ENCODE data around the gene TATDN2.

Gene TATDN2

DNA sequence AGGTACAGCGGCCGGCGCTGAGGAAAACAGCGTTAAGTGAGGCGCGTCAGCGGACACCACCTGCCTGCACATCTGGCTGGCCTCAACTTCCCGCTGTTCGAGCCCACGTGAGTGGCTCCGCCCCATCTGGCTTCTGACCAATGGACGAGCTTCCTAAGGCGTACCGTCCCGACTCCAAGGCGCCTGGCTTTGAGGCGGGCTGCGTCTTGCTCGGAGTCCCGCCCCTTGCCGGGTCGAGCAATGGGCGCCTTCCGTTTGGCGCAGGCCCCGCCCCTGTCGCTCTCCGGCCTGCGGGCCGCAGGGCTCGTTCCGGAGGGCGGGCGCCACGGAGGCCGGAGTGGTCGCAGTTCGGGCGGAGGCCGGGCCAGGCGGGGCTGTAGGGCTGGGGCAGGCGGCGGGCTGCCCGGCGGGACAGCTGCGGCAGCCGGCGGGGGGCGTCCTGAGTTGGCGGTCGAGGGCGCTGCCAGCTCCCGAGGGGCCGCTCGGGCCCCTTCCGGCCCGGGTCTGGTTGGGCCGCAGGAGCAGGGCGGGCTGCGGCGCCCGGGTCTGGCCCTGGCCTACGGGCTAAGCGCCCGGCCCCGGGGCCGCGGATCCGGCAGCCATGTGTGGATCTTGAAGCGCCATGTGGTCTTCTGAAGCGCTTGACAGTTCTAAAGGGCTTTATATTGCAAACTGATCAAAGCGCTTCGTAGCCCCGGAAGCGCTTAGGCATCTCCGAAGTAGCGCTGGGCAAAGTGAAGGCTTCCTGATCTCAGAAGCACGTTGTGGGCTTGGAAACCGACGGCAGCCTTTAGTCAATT, at the start of gene TATDN2:
TSS of gene TATDN2 (plus strand) at position 276 of the 800 bp plus-strand sequence. CDS start 742 bp downstream, outside the sequence.
- DNase-seq: peak; percentile 88

GRCh38 chr3:10198761-10199649, 49.3 kb upstream of the TATDN2 start:
- DNase-seq: no peak

- no peak for DNase-seq
Measured at GRCh38 chr3:10204921-10205320, 43.3 kb upstream of the TATDN2 start.

DNA sequence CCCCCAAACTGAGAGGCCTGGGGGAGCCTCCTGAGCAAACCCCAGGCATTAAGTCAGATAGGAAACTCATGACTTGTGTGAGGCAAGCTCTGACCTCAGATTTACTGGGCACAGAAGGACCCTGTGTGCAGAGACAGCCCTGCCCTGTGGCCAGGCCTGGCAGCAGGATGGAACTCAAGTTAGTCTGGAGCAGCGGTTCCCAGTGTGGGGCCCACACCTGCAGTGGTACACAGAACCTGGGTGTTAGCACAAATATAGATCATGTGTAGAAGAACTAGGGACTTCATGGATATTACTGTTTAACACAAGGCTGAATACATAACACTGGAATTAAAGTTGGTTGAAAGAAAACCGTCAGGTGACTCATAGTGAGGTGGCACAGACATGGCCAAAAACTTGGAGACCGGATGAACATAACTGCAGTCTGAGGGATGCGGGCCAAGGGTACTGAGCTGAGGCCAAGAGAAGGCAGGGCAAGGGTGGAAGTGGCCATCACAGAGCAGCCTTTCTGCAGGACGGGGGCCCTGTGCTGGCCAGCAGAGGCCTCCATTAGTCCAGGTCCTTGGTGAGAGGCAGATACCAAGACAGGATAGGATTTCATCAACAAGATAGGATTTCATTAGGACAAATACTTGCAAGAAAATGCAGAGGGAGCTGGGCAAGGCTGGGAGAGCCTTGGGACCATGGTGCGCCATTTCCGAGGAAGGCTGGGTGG, 42.7 kb upstream of the TATDN2 start:
- no peak for DNase-seq

DNA sequence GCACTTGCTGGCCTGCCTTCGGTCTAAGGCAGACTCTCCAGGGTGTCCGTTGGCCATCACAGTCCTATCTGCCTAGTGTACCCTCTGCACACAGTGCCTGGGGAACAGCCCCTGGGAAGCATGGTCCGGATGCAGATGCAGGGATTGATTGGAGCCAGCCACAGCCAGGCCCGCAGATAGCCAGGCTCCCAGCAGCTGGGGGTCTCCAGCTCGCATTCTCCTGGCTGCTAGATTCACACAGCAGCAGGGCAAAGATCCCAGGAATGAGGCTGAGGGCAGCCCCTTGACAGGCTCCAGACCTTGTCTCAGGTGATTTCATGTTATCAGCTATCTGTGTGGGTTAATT, 42.1 kb upstream of the TATDN2 start:
- no peak for DNase-seq

DNA sequence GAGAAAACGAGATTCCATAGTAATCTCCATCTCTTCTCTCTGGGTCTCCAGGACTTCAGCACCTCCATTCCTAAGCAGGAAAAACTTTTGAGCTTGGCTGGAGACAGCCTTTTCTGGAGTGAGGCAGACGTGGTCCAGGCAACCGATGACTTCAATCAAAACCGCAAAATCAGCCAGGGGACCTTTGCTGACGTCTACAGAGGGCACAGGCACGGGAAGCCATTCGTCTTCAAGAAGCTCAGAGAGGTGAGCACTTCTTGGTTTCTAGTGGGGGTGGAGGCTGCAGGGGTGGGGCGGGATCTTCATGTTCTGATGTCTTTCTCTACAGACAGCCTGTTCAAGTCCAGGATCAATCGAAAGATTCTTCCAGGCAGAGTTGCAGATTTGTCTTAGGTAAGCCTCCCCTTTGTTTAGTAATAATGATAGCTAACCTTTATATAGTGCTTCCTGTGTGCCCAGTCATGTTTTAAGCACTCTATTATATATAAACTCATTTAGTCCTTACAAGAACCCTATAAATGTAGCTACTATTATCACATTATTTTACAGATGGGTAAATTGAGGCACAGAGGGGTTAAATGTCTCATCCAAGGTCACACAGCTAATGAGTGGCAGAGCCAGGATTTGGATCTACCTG, 35.0 kb upstream of the TATDN2 start:
- DNase-seq: no peak

DNA sequence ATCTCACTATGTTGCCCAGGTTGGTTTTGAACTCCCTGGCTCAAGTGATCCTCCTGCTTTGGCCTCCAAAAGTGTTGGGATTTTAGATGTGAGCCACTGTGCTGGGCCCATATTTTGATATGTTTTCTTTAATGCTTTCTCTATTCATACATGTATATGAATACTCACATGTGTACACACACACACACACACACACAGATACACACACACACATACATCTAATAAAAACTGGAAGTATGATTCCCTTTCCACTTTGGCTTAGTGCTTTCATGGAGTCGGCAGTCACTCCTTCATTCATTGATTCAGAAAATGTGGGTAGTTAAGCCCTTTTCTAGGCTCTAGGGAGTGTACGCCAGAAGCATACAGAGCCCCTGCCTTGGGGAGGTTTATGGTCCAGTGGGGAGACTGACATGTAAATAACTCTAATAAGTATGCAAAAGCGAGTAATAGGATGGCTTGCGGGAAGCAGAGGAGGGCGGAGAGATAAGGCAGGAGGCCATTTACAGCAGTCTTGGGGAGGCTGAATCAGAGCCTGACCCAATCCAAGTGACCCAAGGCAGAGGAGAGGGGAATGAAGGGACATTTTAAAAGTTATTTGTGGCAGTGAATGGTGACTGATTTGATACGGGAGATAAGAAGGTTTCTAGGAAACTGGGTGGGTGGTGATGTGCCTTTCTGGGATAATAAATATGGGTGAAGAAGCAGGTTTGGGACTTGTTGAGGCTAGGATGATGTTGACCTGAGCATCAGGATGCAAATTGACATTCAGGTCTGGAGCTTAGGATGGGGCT, 32.5 kb upstream of the TATDN2 start:
- DNase-seq: no peak

- no peak for DNase-seq
Measured at GRCh38 chr3:10217359-10217758, 30.9 kb upstream of the TATDN2 start.

- no peak for DNase-seq
Measured at GRCh38 chr3:10219737-10220136, 28.5 kb upstream of the TATDN2 start.

- no peak for DNase-seq
Measured at GRCh38 chr3:10223676-10224639, 24.3 kb upstream of the TATDN2 start.

- DNase-seq: peak; percentile 28
Measured at GRCh38 chr3:10224794-10225665, 23.2 kb upstream of the TATDN2 start.

GRCh38 chr3:10226293-10226692, 22.0 kb upstream of the TATDN2 start:
- DNase-seq: no peak

GRCh38 chr3:10228248-10228950, 19.9 kb upstream of the TATDN2 start:
- DNase-seq: no peak

GRCh38 chr3:10229576-10229975, 18.7 kb upstream of the TATDN2 start:
- no peak for DNase-seq

GRCh38 chr3:10232137-10232536, 16.1 kb upstream of the TATDN2 start:
- no peak for DNase-seq

DNA sequence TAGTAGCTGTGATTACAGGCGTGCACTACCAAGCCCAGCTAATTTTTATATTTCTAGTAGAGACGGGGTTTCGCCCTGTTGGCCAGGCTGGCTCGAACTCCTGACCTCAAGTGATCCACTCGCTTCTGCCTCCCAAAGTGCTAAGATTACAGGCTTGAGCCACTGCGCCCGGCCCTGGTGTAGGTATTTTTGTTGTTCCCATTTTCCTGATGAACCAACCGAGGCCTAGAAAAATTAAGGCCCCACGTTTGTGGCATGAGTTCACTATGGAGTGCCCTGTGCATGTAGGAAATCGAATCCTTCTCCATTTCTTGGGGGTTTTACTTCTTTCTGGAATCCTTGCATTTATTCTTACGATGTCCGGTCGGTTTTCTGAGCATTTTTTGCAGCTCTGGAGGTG, 14.3 kb upstream of the TATDN2 start:
- DNase-seq: no peak

GRCh38 chr3:10234526-10235230, 13.6 kb upstream of the TATDN2 start:
- no peak for DNase-seq

DNA sequence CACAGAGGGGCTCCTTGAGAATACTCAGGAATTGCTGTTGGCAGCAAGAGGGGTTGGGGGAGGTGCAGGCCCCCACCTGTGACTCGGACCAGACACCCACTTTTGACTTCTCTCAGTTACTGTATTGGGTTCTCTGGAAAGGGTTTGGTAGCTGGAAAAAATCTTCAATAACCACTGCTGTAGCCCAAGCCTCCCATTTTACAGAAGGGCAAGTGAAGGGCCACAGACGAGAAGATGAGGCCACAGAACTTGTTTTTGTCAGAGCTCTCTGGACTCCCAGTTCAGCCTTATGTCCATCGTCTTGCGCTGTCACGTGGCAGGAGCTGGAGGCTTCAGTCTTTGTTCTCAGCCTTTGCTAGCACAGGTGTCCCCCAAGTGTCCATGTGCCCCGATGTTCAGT, 12.7 kb upstream of the TATDN2 start:
- no peak for DNase-seq
